Tibial nerve (tissue), 4 donors: ENCODE data around the gene HHEX. TPM values are rescaled to one million over a fixed set of nuclear protein-coding genes. Genes with fewer than 3 reads are reported as not detected.

Experiments used
- DNase-seq, 2 donors: peaks; one replicate each; pipeline ENCODE4 v3.0.0-alpha.2; 2019; ENCODE audit warnings: low spot score in 2 of 2
- H3K27ac ChIP-seq, 4 donors: fragments of 200-600 bp; sonication (generic) in 3 of 4; one replicate each; pipeline ENCODE4 v1.5.1; 2017 to 2019; ENCODE audit warnings: mild to moderate bottlenecking in 1 of 4
- H3K27me3 ChIP-seq, 2 donors: fragments of 200-600 bp; sonication (generic) in 1 of 2; one replicate each; pipeline versions ENCODE4 v1.5.1 to v1.6.0; 2017 to 2019
- H3K36me3 ChIP-seq, 3 donors: fragments of 200-600 bp; sonication (generic); one replicate each; pipeline ENCODE4 v1.5.1; 2018 to 2019
- H3K4me1 ChIP-seq, 4 donors: fragments of 200-600 bp; sonication (generic) in 3 of 4; one replicate each; pipeline ENCODE4 v1.5.1; 2017 to 2019
- H3K4me3 ChIP-seq, 4 donors: fragments of 200-600 bp; sonication (generic) in 3 of 4; one replicate each; pipeline ENCODE4 v1.5.1; 2017 to 2019; ENCODE audit warnings: mild to moderate bottlenecking in 1 of 4, moderate library complexity in 1 of 4
- H3K9me3 ChIP-seq, 4 donors: fragments of 200-600 bp; sonication (generic) in 3 of 4; one replicate each; pipeline ENCODE4 v1.5.1; 2017 to 2019
- CTCF ChIP-seq, 5 experiments: fragments of 200-600 bp in 3 of 5; fragments of 450-650 bp in 2 of 5; sonication (generic) in 3 of 5; IDR thresholded peaks; one replicate each; pipeline ENCODE4 v1.5.1; 2016 to 2019; ENCODE audit warnings: antibody characterized with exemption in 5 of 5, mild to moderate bottlenecking in 3 of 5, moderate library complexity in 2 of 5
- EP300 ChIP-seq, 2 donors: sonication (generic); formaldehyde crosslinking; IDR thresholded peaks; one replicate each; pipeline ENCODE4 v1.6.1; 2017; ENCODE audit warnings: antibody characterized with exemption in 2 of 2, mild to moderate bottlenecking in 1 of 2
- POLR2A ChIP-seq, 2 donors: fragments of 450-650 bp; IDR thresholded peaks; one replicate each; pipeline ENCODE4 v1.6.1; 2017; ENCODE audit warnings: antibody characterized with exemption in 2 of 2, mild to moderate bottlenecking in 2 of 2, moderate library complexity in 2 of 2
- WGBS, 2 donors: methylation state at CpG; one replicate each; pipeline ENCODE4 v1.1.5; 2018; 5-methylcytosine and 5-hydroxymethylcytosine counted together
- total RNA-seq, 4 donors: library from RNA; depleted of rRNA; stranded (reverse); fragments of >200 nt; gene quantifications; one replicate each; pipeline ENCODE4 v1.1.0, GENCODE V29; 2016

Gene HHEX
- total RNA-seq, 4 donors from 2014 or later = 6.3 to 16.7 (median 7.5) TPM

GRCh38 chr10:92656266-92656961 lies 33.3 kb upstream of the HHEX start:
- Histone ChIP-seq H3K4me3 (no peak overlapping the region), H3K36me3 (no peaks in the 10 kb centered on the region), H3K27ac (no peak overlapping the region), H3K4me1 (no peaks in the 10 kb centered on the region), H3K27me3 (no peaks in the 10 kb centered on the region), H3K9me3 (no peaks in the 10 kb centered on the region)
- WGBS, 2 donors = 92 to 94% methylated on average over 7 of the region's 7 CpGs
- no peak for TF ChIP-seq EP300 (IDR thresholded peaks at IDR 0.05)
- TF ChIP-seq POLR2A (IDR thresholded peaks at IDR 0.05) = no peak
- TF ChIP-seq CTCF (IDR thresholded peaks at IDR 0.05) = no peak
- no peak for DNase-seq

- Histone ChIP-seq H3K27me3 (no peaks in the 10 kb centered on the region), H3K4me3 (no peak overlapping the region), H3K4me1 (no peaks in the 10 kb centered on the region), H3K9me3 (peaks cover 0 to 4% (median 0%) of the 10 kb centered on the region in 4 donors), H3K36me3 (no peaks in the 10 kb centered on the region), H3K27ac (no peak overlapping the region)
- WGBS, 2 donors = 85 to 87% methylated on average over 5 of the region's 5 CpGs
- DNase-seq = no peak
- TF ChIP-seq POLR2A (IDR thresholded peaks at IDR 0.05) = no peak
- no peak for TF ChIP-seq EP300 (IDR thresholded peaks at IDR 0.05)
- no peak for TF ChIP-seq CTCF (IDR thresholded peaks at IDR 0.05)
Observed at GRCh38 chr10:92657024-92657423, 32.7 kb upstream of the HHEX start.

- Histone ChIP-seq H3K9me3 (peaks cover 0 to 24% (median 5%) of the 10 kb centered on the region in 4 donors), H3K4me1 (no peaks in the 10 kb centered on the region), H3K27me3 (no peaks in the 10 kb centered on the region), H3K27ac (no peak overlapping the region), H3K36me3 (no peaks in the 10 kb centered on the region), H3K4me3 (no peak overlapping the region)
- no peak for TF ChIP-seq POLR2A (IDR thresholded peaks at IDR 0.05)
- TF ChIP-seq CTCF (IDR thresholded peaks at IDR 0.05) = no peak
- no peak for TF ChIP-seq EP300 (IDR thresholded peaks at IDR 0.05)
- DNase-seq = no peak
Observed at GRCh38 chr10:92662848-92663247, 26.9 kb upstream of the HHEX start.

- no peaks in the 10 kb centered on the region for H3K27me3 ChIP-seq
- H3K9me3 ChIP-seq = peaks cover 0 to 24% (median 5%) of the 10 kb centered on the region in 4 donors
- H3K4me1 ChIP-seq = no peaks in the 10 kb centered on the region
- no peaks in the 10 kb centered on the region for H3K36me3 ChIP-seq
- TF ChIP-seq POLR2A (IDR thresholded peaks at IDR 0.05) (no peak), EP300 (IDR thresholded peaks at IDR 0.05) (no peak), CTCF (IDR thresholded peaks at IDR 0.05) (no peak)
- no peak overlapping the region for H3K4me3 ChIP-seq
- H3K27ac ChIP-seq = no peak overlapping the region
- no peak for DNase-seq
Observed at GRCh38 chr10:92664322-92664721, 25.4 kb upstream of the HHEX start.

GRCh38 chr10:92667078-92667477 lies 22.7 kb upstream of the HHEX start:
- no peak for DNase-seq
- WGBS, 2 donors = 89 to 91% methylated on average over 6 of the region's 6 CpGs

More at GRCh38 chr10:92667078-92667477, 22.7 kb upstream of the HHEX start:
- Histone ChIP-seq H3K9me3 (peaks cover 0 to 20% (median 5%) of the 10 kb centered on the region in 4 donors), H3K27ac (no peak overlapping the region), H3K27me3 (no peaks in the 10 kb centered on the region), H3K36me3 (no peaks in the 10 kb centered on the region), H3K4me1 (no peaks in the 10 kb centered on the region), H3K4me3 (no peak overlapping the region)
- TF ChIP-seq EP300 (IDR thresholded peaks at IDR 0.05) (no peak), POLR2A (IDR thresholded peaks at IDR 0.05) (no peak), CTCF (IDR thresholded peaks at IDR 0.05) (no peak)
